NCI-H345 treated with DMSO at 0.1 percent for 48 hours (cell line): ENCODE measurements around the gene NAP1L4.

ENCODE experiments used
- DNase-seq: peaks from one replicate; lab custom pipeline; 2025; ENCODE audit not compliant: unreplicated experiment; lab: John Stamatoyannopoulos, UW

Gene NAP1L4

GRCh38 chr11:3011891-3012885, 20.1 kb upstream of the NAP1L4 start:
- DNase-seq, result no peak

GRCh38 chr11:3010521-3011275, 18.6 kb upstream of the NAP1L4 start:
- DNase-seq, result no peak

GRCh38 chr11:3010004-3010403, 17.9 kb upstream of the NAP1L4 start:
- DNase-seq, result no peak

GRCh38 chr11:3009481-3009880, 17.4 kb upstream of the NAP1L4 start:
- DNase-seq, result no peak

GRCh38 chr11:3008746-3009336, 16.7 kb upstream of the NAP1L4 start:
- DNase-seq, result no peak

- DNase-seq, result no peak
Observed at GRCh38 chr11:3007404-3008010, 15.4 kb upstream of the NAP1L4 start.

GRCh38 chr11:3006505-3007260, 14.6 kb upstream of the NAP1L4 start:
- DNase-seq, result no peak

GRCh38 chr11:3004481-3004880, 12.4 kb upstream of the NAP1L4 start:
- DNase-seq, result no peak

- no peak for DNase-seq
Observed at GRCh38 chr11:3003396-3004231, 11.5 kb upstream of the NAP1L4 start.

- DNase-seq, result no peak
Observed at GRCh38 chr11:3002871-3003270, 10.7 kb upstream of the NAP1L4 start.

- no peak for DNase-seq
Observed at GRCh38 chr11:3002351-3002861, 10.3 kb upstream of the NAP1L4 start.

GRCh38 chr11:3001496-3001895, 9.4 kb upstream of the NAP1L4 start:
- peak; percentile 15 for DNase-seq

- DNase-seq, result peak; percentile 94
Observed at GRCh38 chr11:3000032-3000961, 8.2 kb upstream of the NAP1L4 start.

GRCh38 chr11:2999464-2999998, 7.4 kb upstream of the NAP1L4 start:
- no peak for DNase-seq

- DNase-seq, result no peak
Observed at GRCh38 chr11:2998073-2998850, 6.1 kb upstream of the NAP1L4 start.

GRCh38 chr11:2997406-2997805, 5.3 kb upstream of the NAP1L4 start:
- no peak for DNase-seq

- DNase-seq, result no peak
Observed at GRCh38 chr11:2996976-2997375, 4.8 kb upstream of the NAP1L4 start.
